BE2C (cell line): ENCODE results near the gene EVA1C.
"Not testable (repeated sequence)": the region's sequence is repeated elsewhere in the genome, so short reads cannot be mapped to it uniquely, and the experiment has no call there.

Experiments
- DNase-seq: peaks from one replicate; pipeline ENCODE4 v3.0.0-alpha.2; 2020
- H3K27me3 ChIP-seq: fragments of 250-450 bp; sonication (Bioruptor Pico); 2 replicates; pipeline ENCODE4 v1.5.1; 2020; ENCODE audit warnings: mild to moderate bottlenecking
- H3K36me3 ChIP-seq: fragments of 250-450 bp; sonication (Bioruptor Pico); 2 replicates; pipeline ENCODE4 v1.5.1; 2020; ENCODE audit warnings: mild to moderate bottlenecking
- H3K4me1 ChIP-seq: fragments of 250-450 bp; sonication (Bioruptor Pico); 2 replicates; pipeline ENCODE4 v1.5.1; 2020
- H3K4me3 ChIP-seq: 2 replicates; pipeline ENCODE4 v1.5.1; 2011; ENCODE audit warnings: low read depth, low read length
- H3K9me3 ChIP-seq: fragments of 250-450 bp; sonication (Bioruptor Pico); 2 replicates; pipeline ENCODE4 v1.5.1; 2020
- CTCF ChIP-seq: IDR thresholded peaks from 2 replicates; pipeline ENCODE4 v1.5.1; 2012; ENCODE audit warnings: mild to moderate bottlenecking, low read depth, low read length

EVA1C gene

DNA sequence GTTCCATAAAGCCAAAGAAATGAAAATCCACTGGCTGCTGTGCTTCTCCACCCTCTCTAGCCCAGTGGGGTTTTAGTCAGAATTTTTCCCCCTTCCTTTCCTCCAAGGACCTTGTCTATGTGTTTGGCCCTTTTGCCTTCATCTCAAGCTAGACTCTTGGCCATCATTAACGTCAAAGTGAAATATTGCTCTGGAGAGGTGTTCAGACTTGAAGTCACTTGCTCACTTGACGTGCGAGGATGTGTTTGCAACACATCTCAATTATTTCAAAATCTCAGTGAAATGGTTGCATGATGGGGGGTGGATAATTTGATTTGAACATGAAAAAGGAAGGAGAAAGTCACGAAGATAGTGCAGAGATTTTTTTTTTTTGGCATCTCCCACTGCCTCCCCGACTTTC, 13.6 kb downstream of the EVA1C start:
- Histone ChIP-seq H3K4me1 (no peaks in the 10 kb centered on the region; the same call in 1 of the 2 replicates), H3K27me3 (peaks cover 6% of the 10 kb centered on the region; the same call in 1 of the 2 replicates), H3K9me3 (no peaks in the 10 kb centered on the region), H3K4me3 (no peak overlapping the region), H3K36me3 (no peaks in the 10 kb centered on the region)
- no peak for DNase-seq
- no peak for TF ChIP-seq CTCF

DNA sequence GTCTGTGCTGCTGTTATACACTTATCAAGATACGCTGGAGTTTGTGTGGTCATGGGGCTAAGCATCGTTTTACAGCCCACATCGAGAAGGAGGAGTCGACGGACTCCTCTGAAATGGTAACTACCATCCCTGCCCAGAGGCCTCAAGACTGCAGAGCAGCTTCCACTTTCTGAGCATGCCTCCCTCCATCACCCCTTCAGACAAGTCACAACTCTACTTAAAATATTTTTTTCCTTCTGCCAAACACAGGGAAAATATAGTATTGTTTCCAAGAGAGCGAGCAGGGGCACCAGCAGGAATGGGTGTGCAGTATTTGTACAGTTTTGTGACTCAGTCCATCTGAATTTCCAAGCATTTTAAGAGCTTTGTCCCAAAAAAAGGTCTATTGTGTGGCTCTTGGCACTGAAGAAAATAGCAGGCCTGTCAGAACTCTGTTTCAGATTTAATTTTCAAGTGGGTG, 14.1 kb downstream of the EVA1C start:
- H3K9me3 ChIP-seq = no peaks in the 10 kb centered on the region
- no peak for TF ChIP-seq CTCF
- no peaks in the 10 kb centered on the region; the same call in 1 of the 2 replicates for H3K4me1 ChIP-seq
- no peak overlapping the region for H3K4me3 ChIP-seq
- H3K27me3 ChIP-seq = peaks cover 6% of the 10 kb centered on the region; the same call in 1 of the 2 replicates
- H3K36me3 ChIP-seq = no peaks in the 10 kb centered on the region
- no peak for DNase-seq

GRCh38 chr21:32427958-32428623, 15.6 kb downstream of the EVA1C start:
- no peak for DNase-seq
- TF ChIP-seq CTCF = no peak
- Histone ChIP-seq H3K36me3 (no peaks in the 10 kb centered on the region), H3K4me1 (no peaks in the 10 kb centered on the region; the same call in 1 of the 2 replicates), H3K27me3 (peaks cover 6% of the 10 kb centered on the region; the same call in 1 of the 2 replicates), H3K4me3 (no peak overlapping the region), H3K9me3 (no peaks in the 10 kb centered on the region)

- H3K4me3 ChIP-seq, H3K36me3 ChIP-seq, H3K4me1 ChIP-seq, H3K9me3 ChIP-seq, DNase-seq, H3K27me3 ChIP-seq: not testable (repeated sequence)
Observed at GRCh38 chr21:32432982-32433660, 20.6 kb downstream of the EVA1C start.

- H3K4me1 ChIP-seq = no peaks in the 10 kb centered on the region
- TF ChIP-seq CTCF = no peak
Observed at GRCh38 chr21:32437729-32438128, 25.2 kb downstream of the EVA1C start.

GRCh38 chr21:32442566-32443318, 30.2 kb downstream of the EVA1C start:
- Histone ChIP-seq H3K9me3 (no peaks in the 10 kb centered on the region), H3K4me3 (no peak overlapping the region), H3K4me1 (no peaks in the 10 kb centered on the region), H3K36me3 (no peaks in the 10 kb centered on the region), H3K27me3 (peaks cover 29% of the 10 kb centered on the region)
- no peak for DNase-seq
- TF ChIP-seq CTCF = no peak

More at GRCh38 chr21:32437729-32438128, 25.2 kb downstream of the EVA1C start:
- no peak for DNase-seq
- peaks cover 23% of the 10 kb centered on the region for H3K27me3 ChIP-seq
- no peak overlapping the region for H3K4me3 ChIP-seq
- H3K9me3 ChIP-seq = no peaks in the 10 kb centered on the region
- no peaks in the 10 kb centered on the region for H3K36me3 ChIP-seq
